ENCODE results near the gene MIEF1. TPM values are rescaled to one million over a fixed set of nuclear protein-coding genes. Genes with fewer than 3 reads are reported as not detected.

MIEF1 gene
- total and polyA plus RNA-seq, 3 donors from 2014 or later, result 60.6 to 120 (median 78.2) TPM

DNA sequence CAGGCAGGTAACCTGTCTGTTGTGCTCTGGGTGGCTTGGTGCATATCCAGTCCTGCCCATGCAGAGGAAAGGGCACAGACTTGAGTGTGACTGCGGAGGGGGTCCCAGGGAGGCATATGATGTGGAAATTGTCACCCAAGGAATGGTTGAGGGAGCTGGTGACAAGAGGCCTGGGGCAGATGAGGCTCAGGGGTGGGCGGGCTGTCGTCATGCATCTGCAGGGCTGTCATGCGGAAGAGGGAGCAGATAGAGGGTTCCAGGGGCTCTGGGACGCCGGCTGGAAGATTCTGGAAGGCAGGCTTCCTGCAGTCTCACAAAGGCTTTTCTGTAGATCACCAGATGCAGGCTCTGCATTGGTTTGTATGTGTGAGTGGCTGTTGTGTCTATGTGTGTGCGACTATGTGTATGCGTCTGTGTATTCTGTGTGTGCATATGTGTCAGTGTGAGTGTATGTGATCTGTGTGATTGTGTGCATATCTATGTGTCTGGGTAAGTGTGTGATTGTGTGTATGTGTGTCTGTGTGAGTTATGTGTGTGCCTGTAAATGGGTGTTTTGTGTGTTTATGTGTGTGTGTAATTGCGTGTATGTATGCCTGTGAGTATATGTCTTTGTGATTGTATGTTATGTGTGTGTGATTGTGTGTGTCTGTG is 60.9 kb downstream of the MIEF1 start:
- no peaks in the 10 kb centered on the region for H3K27me3 ChIP-seq
- TF ChIP-seq, protein P1, sequence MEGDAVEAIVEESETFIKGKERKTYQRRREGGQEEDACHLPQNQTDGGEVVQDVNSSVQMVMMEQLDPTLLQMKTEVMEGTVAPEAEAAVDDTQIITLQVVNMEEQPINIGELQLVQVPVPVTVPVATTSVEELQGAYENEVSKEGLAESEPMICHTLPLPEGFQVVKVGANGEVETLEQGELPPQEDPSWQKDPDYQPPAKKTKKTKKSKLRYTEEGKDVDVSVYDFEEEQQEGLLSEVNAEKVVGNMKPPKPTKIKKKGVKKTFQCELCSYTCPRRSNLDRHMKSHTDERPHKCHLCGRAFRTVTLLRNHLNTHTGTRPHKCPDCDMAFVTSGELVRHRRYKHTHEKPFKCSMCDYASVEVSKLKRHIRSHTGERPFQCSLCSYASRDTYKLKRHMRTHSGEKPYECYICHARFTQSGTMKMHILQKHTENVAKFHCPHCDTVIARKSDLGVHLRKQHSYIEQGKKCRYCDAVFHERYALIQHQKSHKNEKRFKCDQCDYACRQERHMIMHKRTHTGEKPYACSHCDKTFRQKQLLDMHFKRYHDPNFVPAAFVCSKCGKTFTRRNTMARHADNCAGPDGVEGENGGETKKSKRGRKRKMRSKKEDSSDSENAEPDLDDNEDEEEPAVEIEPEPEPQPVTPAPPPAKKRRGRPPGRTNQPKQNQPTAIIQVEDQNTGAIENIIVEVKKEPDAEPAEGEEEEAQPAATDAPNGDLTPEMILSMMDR (IDR thresholded peaks at IDR 0.05), result no peak
- no peak for TF ChIP-seq POLR2A (IDR thresholded peaks at IDR 0.05)
- intact Hi-C loops (cut with DNase I; ENCODE audit: low total_unique reads), result no loop called here
- DNase-seq, result no peak
- 82 to 83% methylated on average over 8 to 9 of the region's 9 CpGs for WGBS, 2 donors
- H3K4me1 ChIP-seq, result peaks cover 3% of the 10 kb centered on the region
- H3K27ac ChIP-seq, result no peak overlapping the region
- no peaks in the 10 kb centered on the region for H3K9me3 ChIP-seq
- H3K4me3 ChIP-seq, result no peak overlapping the region
- H3K36me3 ChIP-seq (ENCODE audit: low read depth, missing control alignments), result no peaks in the 10 kb centered on the region

DNA sequence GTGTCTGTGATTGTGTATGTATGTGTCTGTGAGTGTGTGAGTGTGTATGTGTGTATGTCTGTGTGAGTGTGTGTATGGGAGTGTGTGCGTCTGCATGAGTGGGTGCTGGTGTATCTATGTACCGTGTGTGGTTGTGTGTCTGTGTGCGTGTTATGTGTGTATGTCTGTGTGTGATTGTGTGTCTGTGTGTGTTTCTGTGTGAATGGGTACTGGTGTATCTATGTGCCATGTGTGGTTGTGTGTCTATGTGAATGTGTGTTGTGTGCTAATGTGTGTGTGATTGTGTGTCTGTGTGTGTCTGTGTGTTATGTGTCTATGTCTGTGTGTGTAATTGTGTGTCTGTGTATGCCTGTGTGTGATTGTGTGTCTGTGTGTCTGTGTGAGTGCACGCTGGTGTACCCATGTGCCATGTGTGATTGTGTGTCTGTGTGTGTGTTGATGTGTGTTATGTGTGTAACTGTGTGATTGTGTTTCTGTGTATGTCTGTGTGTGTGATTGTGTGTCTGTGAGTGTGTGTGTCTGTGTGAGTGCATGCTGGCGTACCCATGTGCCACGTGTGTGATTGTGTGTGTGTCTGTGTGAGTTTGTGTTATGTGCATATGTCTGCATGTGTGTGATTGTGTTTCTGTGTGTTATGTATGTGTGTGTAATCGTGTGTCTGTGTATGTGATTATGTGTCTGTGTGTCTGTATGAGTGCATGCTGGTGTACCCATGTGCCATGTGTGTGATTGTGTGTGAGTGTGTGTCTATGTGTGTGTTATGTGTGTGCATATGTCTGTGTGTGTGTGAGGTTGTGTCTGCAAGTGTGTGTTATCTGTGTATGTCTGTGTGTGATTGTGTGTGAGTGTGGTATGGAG is 61.7 kb downstream of the MIEF1 start:
- 85 to 89% methylated on average over 7 of the region's 7 CpGs for WGBS, 2 donors
- no peaks in the 10 kb centered on the region for H3K9me3 ChIP-seq
- no peak overlapping the region for H3K27ac ChIP-seq
- H3K4me3 ChIP-seq, result no peak overlapping the region
- DNase-seq, result no peak
- H3K4me1 ChIP-seq, result peaks cover 3% of the 10 kb centered on the region
- H3K36me3 ChIP-seq (ENCODE audit: low read depth, missing control alignments), result no peaks in the 10 kb centered on the region
- no peaks in the 10 kb centered on the region for H3K27me3 ChIP-seq
- TF ChIP-seq, protein P1 (IDR thresholded peaks at IDR 0.05), result no peak
- no peak for TF ChIP-seq POLR2A (IDR thresholded peaks at IDR 0.05)
- intact Hi-C loops (cut with DNase I; ENCODE audit: low total_unique reads), result no loop called here

DNA sequence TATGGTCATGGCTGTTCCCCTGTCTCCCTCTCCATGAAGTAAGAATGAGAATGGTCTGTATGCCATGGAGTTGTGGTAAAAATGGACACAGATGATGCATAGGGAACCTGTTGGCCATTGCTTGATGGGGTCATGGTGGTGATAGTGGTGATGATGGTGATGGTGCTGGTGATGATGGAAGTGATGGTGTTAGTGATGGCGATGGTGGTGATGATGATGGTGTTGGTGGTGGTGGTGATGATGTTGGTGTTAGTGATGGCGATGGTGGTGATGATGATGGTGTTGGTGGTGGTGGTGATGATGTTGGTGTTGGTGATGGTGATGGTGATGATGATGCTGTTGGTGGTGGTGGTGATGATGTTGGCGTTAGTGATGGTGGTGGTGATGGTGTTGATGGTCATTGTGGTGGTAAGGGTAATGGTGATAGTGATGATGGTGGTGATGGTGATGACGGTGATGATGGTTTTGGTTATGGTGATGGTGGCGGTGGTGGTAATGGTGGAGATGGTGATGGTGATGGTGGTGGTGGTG is 63.4 kb downstream of the MIEF1 start:
- no peaks in the 10 kb centered on the region for H3K9me3 ChIP-seq
- H3K36me3 ChIP-seq (ENCODE audit: low read depth, missing control alignments), result no peaks in the 10 kb centered on the region
- H3K27ac ChIP-seq, result no peak overlapping the region
- intact Hi-C loops (cut with DNase I; ENCODE audit: low total_unique reads), result no loop called here
- no peak for DNase-seq
- no peak for TF ChIP-seq POLR2A (IDR thresholded peaks at IDR 0.05)
- TF ChIP-seq, protein P1 (IDR thresholded peaks at IDR 0.05), result no peak
- 94 to 97% methylated on average over 5 of the region's 5 CpGs for WGBS, 2 donors
- no peaks in the 10 kb centered on the region for H3K27me3 ChIP-seq
- H3K4me3 ChIP-seq, result no peak overlapping the region
- H3K4me1 ChIP-seq, result no peaks in the 10 kb centered on the region

DNA sequence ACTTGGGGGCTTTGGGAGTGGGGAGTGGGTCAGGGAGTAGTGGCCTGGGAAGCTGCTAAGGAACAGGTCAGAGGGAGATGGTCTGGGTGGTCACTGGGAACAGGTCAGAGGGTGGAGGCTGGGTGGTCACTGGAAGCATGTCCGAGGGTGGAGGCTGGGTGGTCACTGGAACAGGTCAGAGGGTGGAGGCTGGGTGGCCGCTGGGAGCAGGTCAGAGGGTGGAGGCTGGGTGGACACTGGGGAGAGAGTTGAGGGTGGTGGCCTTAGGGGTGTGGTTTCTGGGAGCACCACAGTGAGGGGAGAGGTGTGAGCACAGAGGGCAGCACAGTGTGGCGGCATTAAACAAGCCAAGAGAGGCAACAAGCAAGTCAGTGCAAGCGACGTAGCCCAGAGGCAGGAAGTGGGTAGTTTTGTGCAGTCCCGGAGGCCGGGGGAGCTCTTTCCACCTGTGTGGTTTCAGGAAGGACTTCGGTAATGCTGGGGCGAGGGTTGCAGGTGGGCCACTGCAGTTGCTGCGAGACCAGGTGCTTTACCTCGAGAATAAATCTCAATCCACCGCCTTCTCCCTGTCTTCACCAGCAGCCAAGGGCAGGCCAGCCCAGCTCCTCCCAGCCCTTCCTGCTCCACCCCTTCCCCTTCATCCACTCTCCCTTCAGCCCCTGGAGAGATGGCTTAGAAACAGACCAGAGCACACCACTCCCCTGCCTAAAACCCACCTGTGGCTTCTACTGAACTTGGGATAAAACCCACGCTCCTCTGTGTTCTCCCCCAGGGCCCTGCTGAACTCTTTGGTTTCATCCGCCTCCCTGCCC is 65.3 kb downstream of the MIEF1 start:
- WGBS, 2 donors, result 80 to 85% methylated on average over 14 of the region's 14 CpGs
- TF ChIP-seq, protein P1 (IDR thresholded peaks at IDR 0.05), result no peak
- TF ChIP-seq POLR2A (IDR thresholded peaks at IDR 0.05), result no peak
- Histone ChIP-seq H3K4me1 (no peaks in the 10 kb centered on the region), H3K27ac (no peak overlapping the region), H3K36me3 (ENCODE audit: low read depth, missing control alignments) (no peaks in the 10 kb centered on the region), H3K9me3 (no peaks in the 10 kb centered on the region), H3K27me3 (no peaks in the 10 kb centered on the region), H3K4me3 (no peak overlapping the region)
- intact Hi-C loops (cut with DNase I; ENCODE audit: low total_unique reads), result no loop called here
- DNase-seq, result no peak

Other genes with a start within 250 kb of the MIEF1 start
- 1,000 to 10,000 TPM; 1,087 to 2,075 TPM for gene RPL3, start 182.7 kb upstream of the MIEF1 start, total RNA-seq
- 2,042 TPM for gene RPL3, start 182.7 kb upstream of the MIEF1 start, polyA plus RNA-seq (ENCODE audit: insufficient read depth, low read depth, low replicate concordance)
- gene SYNGR1, start 152.3 kb upstream of the MIEF1 start, total RNA-seq, result 10 to 100 TPM; 20.4 to 32.5 TPM
- gene SYNGR1, start 152.3 kb upstream of the MIEF1 start, polyA plus RNA-seq (ENCODE audit: insufficient read depth, low read depth, low replicate concordance), result 46.8 TPM
- 10 to 100 TPM; 29.8 to 35.7 TPM for gene TAB1, start 102.5 kb upstream of the MIEF1 start, total RNA-seq
- 21.9 TPM for gene TAB1, start 102.5 kb upstream of the MIEF1 start, polyA plus RNA-seq (ENCODE audit: insufficient read depth, low read depth, low replicate concordance)
- gene MGAT3, start 45.3 kb upstream of the MIEF1 start, total RNA-seq, result 1 to 10 TPM; 4.6 to 6.4 TPM
- 9.7 TPM for gene MGAT3, start 45.3 kb upstream of the MIEF1 start, polyA plus RNA-seq (ENCODE audit: insufficient read depth, low read depth, low replicate concordance)
- gene ATF4, start 18.3 kb downstream of the MIEF1 start, total RNA-seq, result 100 to 1,000 TPM; 192 to 228 TPM
- 227 TPM for gene ATF4, start 18.3 kb downstream of the MIEF1 start, polyA plus RNA-seq (ENCODE audit: insufficient read depth, low read depth, low replicate concordance)
- gene RPS19BP1, start 30.5 kb downstream of the MIEF1 start, total RNA-seq, result 100 to 1,000 TPM; 156 to 158 TPM
- gene RPS19BP1, start 30.5 kb downstream of the MIEF1 start, polyA plus RNA-seq (ENCODE audit: insufficient read depth, low read depth, low replicate concordance), result 97.7 TPM
- 1 to 10 TPM; 1.7 to 2.0 TPM for gene CACNA1I, start 68.5 kb downstream of the MIEF1 start, total RNA-seq
- gene CACNA1I, start 68.5 kb downstream of the MIEF1 start, polyA plus RNA-seq (ENCODE audit: insufficient read depth, low read depth, low replicate concordance), result 1.3 TPM